ENCODE measurements around the gene KRTAP9-2.

GRCh38 chr17:41231731-41232130 is 5.3 kb downstream of the KRTAP9-2 start:
- TF ChIP-seq CTCF (IDR thresholded peaks at IDR 0.05) (no peak), EZH2 (IDR thresholded peaks at IDR 0.05) (no peak)
